Lung (tissue), 12 donors: ENCODE results near the gene ATOX1. TPM values are rescaled to one million over a fixed set of nuclear protein-coding genes. Genes with fewer than 3 reads are reported as not detected.
A peak's percentile ranks its signal among the peaks of the same experiment; 100 is the strongest.
"Not testable (repeated sequence)": the region's sequence is repeated elsewhere in the genome, so short reads cannot be mapped to it uniquely, and the experiment has no call there.

Experiments
- ATAC-seq: fragments of 200-7000 bp; cut with Tn5 transposase; one replicate; pipeline ENCODE4 v1.9.1; 2020; ENCODE audit warnings: moderate number of reproducible peaks; ENCODE audit not compliant: insufficient read depth, low FRiP score
- DNase-seq, 3 donors: peaks; one replicate each; pipeline ENCODE4 v3.0.0-alpha.2; 2013 to 2017
- H3K27ac ChIP-seq, 2 donors: one replicate each; pipeline ENCODE4 v1.5.1; 2013; ENCODE audit warnings: mild to moderate bottlenecking in 2 of 2, moderate library complexity in 2 of 2, control low read depth in 1 of 2, inconsistent platforms in 1 of 2, low read depth in 1 of 2, low read length in 1 of 2
- H3K27me3 ChIP-seq, 3 donors: one replicate each; pipeline ENCODE4 v1.5.1; 2013; ENCODE audit warnings: low read length in 2 of 3; ENCODE audit not compliant: control insufficient read depth in 3 of 3, insufficient read depth in 3 of 3
- H3K36me3 ChIP-seq, 4 donors: one replicate each; pipeline ENCODE4 v1.5.1; 2013; ENCODE audit warnings: low read length in 4 of 4, mild to moderate bottlenecking in 1 of 4, moderate library complexity in 1 of 4; ENCODE audit not compliant: control insufficient read depth in 4 of 4, insufficient read depth in 4 of 4
- H3K4me1 ChIP-seq, 5 donors: one replicate each; pipeline ENCODE4 v1.5.1; 2013; ENCODE audit warnings: low read length in 5 of 5, mild to moderate bottlenecking in 2 of 5, moderate library complexity in 1 of 5; ENCODE audit not compliant: control insufficient read depth in 5 of 5, insufficient read depth in 5 of 5
- H3K4me3 ChIP-seq: one replicate; pipeline ENCODE4 v1.5.1; 2013; ENCODE audit warnings: mild to moderate bottlenecking, control low read depth, moderate library complexity
- H3K9ac ChIP-seq, 2 donors: one replicate each; pipeline ENCODE4 v1.5.1; 2013; ENCODE audit warnings: low read length in 2 of 2, control low read depth in 1 of 2; ENCODE audit not compliant: insufficient read depth in 1 of 2
- H3K9me3 ChIP-seq, 4 donors: one replicate each; pipeline ENCODE4 v1.5.1; 2013; ENCODE audit warnings: low read length in 3 of 4, mild to moderate bottlenecking in 1 of 4, moderate library complexity in 1 of 4; ENCODE audit not compliant: control insufficient read depth in 4 of 4, insufficient read depth in 3 of 4
- CTCF ChIP-seq: IDR thresholded peaks from 2 replicates; pipeline ENCODE4 v1.5.1; 2012; ENCODE audit warnings: mild to moderate bottlenecking; ENCODE audit errors: control extremely low read depth, extremely low read depth
- WGBS, 2 donors: extraction: QIAGEN DNeasy Blood & Tissue Kit; methylation state at CpG; one replicate each; pipeline ENCODE4 v1.1.7; 2013; 5-methylcytosine and 5-hydroxymethylcytosine counted together
- polyA plus RNA-seq, 2 donors: library from polyadenylated mRNA; stranded (reverse); fragments of 200-250 nt; gene quantifications; one replicate each; pipeline ENCODE4 v1.2.1, GENCODE V29; 2013
- total RNA-seq, 2 donors: library from RNA; depleted of rRNA in 1 of 2; stranded (reverse); fragments of >200 nt in 1 of 2; gene quantifications; one replicate each; pipeline ENCODE4 v1.2.1, GENCODE V29; 2014 to 2021
- donor health status: control.
- donor health status: control.
- donor health status: Bipolar disorder and iron deficiency.
- donor health status: healthy.
- donor health status: DM: yes; HTN: yes; CAD: no.

The ATOX1 gene
- total and polyA plus RNA-seq, 4 donors: 65.1 to 225 (median 121) TPM

GRCh38 chr5:151700820-151701219, 57.6 kb downstream of the ATOX1 start:
- peaks cover 0 to 36% (median 22%) of the 10 kb centered on the region in 5 donors for H3K4me1 ChIP-seq
- ATAC-seq (no peak), DNase-seq (no peak)
- no peak for TF ChIP-seq CTCF
- H3K27ac ChIP-seq: no peak overlapping the region
- no peak overlapping the region for H3K9ac ChIP-seq
- H3K9me3 ChIP-seq: no peaks in the 10 kb centered on the region
- no peaks in the 10 kb centered on the region for H3K27me3 ChIP-seq
- no peak overlapping the region for H3K4me3 ChIP-seq
- H3K36me3 ChIP-seq: no peaks in the 10 kb centered on the region

- Histone ChIP-seq H3K27ac (no peak overlapping the region), H3K4me3 (no peak overlapping the region), H3K9ac (no peak overlapping the region), H3K9me3 (no peaks in the 10 kb centered on the region), H3K36me3 (no peaks in the 10 kb centered on the region), H3K27me3 (no peaks in the 10 kb centered on the region), H3K4me1 (peaks cover 0 to 39% (median 24%) of the 10 kb centered on the region in 5 donors)
- ATAC-seq (no peak), DNase-seq (no peak)
- no peak for TF ChIP-seq CTCF
- WGBS, 2 donors: 96% methylated on average over 2 of the region's 2 CpGs
Measured at GRCh38 chr5:151700296-151700695, 58.1 kb downstream of the ATOX1 start.

GRCh38 chr5:151699071-151699901, 59.1 kb downstream of the ATOX1 start:
- 75 to 78% methylated on average over 13 of the region's 13 CpGs for WGBS, 2 donors
- H3K4me1 ChIP-seq: peaks cover 0 to 39% (median 24%) of the 10 kb centered on the region in 5 donors
- ATAC-seq (peak; percentile 49), DNase-seq (peak; percentile 89 to 96 (median 93))
- H3K4me3 ChIP-seq: no peak overlapping the region
- H3K27me3 ChIP-seq: no peaks in the 10 kb centered on the region
- no peaks in the 10 kb centered on the region for H3K9me3 ChIP-seq
- H3K9ac ChIP-seq: peak overlapping the region; percentile 41 to 53
- H3K27ac ChIP-seq: peak overlapping the region; percentile 45 to 83
- H3K36me3 ChIP-seq: no peaks in the 10 kb centered on the region
- no peak for TF ChIP-seq CTCF

- not testable (repeated sequence) for H3K27me3 ChIP-seq, H3K36me3 ChIP-seq, DNase-seq, H3K4me3 ChIP-seq, ATAC-seq, H3K9ac ChIP-seq, H3K9me3 ChIP-seq, H3K27ac ChIP-seq
- H3K4me1 ChIP-seq: peaks cover 0 to 39% (median 24%) of the 10 kb centered on the region in 5 donors
- 96 to 98% methylated on average over 4 of the region's 4 CpGs for WGBS, 2 donors
Measured at GRCh38 chr5:151698081-151698480, 60.4 kb downstream of the ATOX1 start.
